HG03432 (cell line): ENCODE data around the gene AUTS2.

Experiments used
- ATAC-seq: cut with Tn5 transposase; IDR thresholded peaks from one replicate; pipeline ENCODE4 v1.9.1; 2021; ENCODE audit warnings: mild to moderate bottlenecking, moderate library complexity; ENCODE audit not compliant: unreplicated experiment

AUTS2 gene

GRCh38 chr7:70765651-70766050, 1167.4 kb downstream of the AUTS2 start:
- ATAC-seq: no peak

GRCh38 chr7:70766109-70766508, 1167.8 kb downstream of the AUTS2 start:
- ATAC-seq: no peak

- ATAC-seq: no peak
These were observed 1168.4 kb downstream of the AUTS2 start for GRCh38 chr7:70766694-70767093.

GRCh38 chr7:70770154-70770553, 1171.9 kb downstream of the AUTS2 start:
- no peak for ATAC-seq

- ATAC-seq: no peak
These were observed 1173.2 kb downstream of the AUTS2 start for GRCh38 chr7:70771451-70771850.

- ATAC-seq: no peak
These were observed 1174.6 kb downstream of the AUTS2 start for GRCh38 chr7:70772891-70773290.

GRCh38 chr7:70773406-70773805, 1175.1 kb downstream of the AUTS2 start:
- ATAC-seq: no peak

GRCh38 chr7:70774950-70775527, 1176.8 kb downstream of the AUTS2 start:
- no peak for ATAC-seq

- ATAC-seq: peak; percentile 52
These were observed 1177.4 kb downstream of the AUTS2 start for GRCh38 chr7:70775570-70776156.

- ATAC-seq: peak; percentile 69
These were observed 1178.4 kb downstream of the AUTS2 start for GRCh38 chr7:70776627-70777101.

- ATAC-seq: no peak
These were observed 1179.0 kb downstream of the AUTS2 start for GRCh38 chr7:70777251-70777650.

- no peak for ATAC-seq
These were observed 1180.3 kb downstream of the AUTS2 start for GRCh38 chr7:70778585-70778984.

- ATAC-seq: no peak
These were observed 1181.0 kb downstream of the AUTS2 start for GRCh38 chr7:70779321-70779720.

- ATAC-seq: no peak
These were observed 1183.6 kb downstream of the AUTS2 start for GRCh38 chr7:70781922-70782311.

GRCh38 chr7:70782796-70783195, 1184.5 kb downstream of the AUTS2 start:
- ATAC-seq: no peak

GRCh38 chr7:70785427-70785826, 1187.2 kb downstream of the AUTS2 start:
- no peak for ATAC-seq

GRCh38 chr7:70786076-70786475, 1187.8 kb downstream of the AUTS2 start:
- no peak for ATAC-seq

- ATAC-seq: no peak
These were observed 1189.0 kb downstream of the AUTS2 start for GRCh38 chr7:70787286-70787685.

- ATAC-seq: no peak
These were observed 1189.5 kb downstream of the AUTS2 start for GRCh38 chr7:70787771-70788170.

- no peak for ATAC-seq
These were observed 1190.0 kb downstream of the AUTS2 start for GRCh38 chr7:70788276-70788675.

GRCh38 chr7:70789481-70790214, 1191.4 kb downstream of the AUTS2 start:
- no peak for ATAC-seq
